ENCODE data around the gene VCAM1.

DNA sequence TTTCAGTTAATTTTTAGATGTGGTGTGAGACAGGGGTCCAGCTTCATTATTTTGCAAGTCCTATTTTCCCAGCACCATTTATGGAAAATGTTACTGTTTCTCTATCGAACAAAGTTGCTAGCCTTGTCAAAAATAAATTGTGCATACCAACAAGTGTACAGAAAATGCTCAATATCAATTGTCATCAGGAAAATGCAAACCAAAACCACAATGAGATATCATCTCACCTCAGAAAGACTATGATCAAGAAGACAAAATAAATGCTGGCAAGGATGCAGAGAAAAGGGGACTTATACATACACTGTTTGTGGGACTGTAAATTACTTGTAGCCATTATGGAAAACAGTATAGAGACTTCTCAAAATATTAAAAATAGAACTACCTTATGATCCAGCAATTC, 54.8 kb downstream of the VCAM1 start:
- no peak for TF ChIP-seq SUZ12 (IDR thresholded peaks at IDR 0.05; ENCODE audit: extremely low read depth, insufficient read depth, insufficient read length)
- no peak for TF ChIP-seq ZNF274 (IDR thresholded peaks at IDR 0.05; ENCODE audit: low read depth, low read length)
- no peak for TF ChIP-seq YY1 (IDR thresholded peaks at IDR 0.05; ENCODE audit: insufficient read depth, insufficient read length)
